Fibroblast of skin of abdomen (primary cell): ENCODE measurements around the gene AFAP1L2.

Source experiments
- DNase-seq: peaks from one replicate; pipeline ENCODE4 v3.0.0-alpha.2; 2013

AFAP1L2 gene

DNA sequence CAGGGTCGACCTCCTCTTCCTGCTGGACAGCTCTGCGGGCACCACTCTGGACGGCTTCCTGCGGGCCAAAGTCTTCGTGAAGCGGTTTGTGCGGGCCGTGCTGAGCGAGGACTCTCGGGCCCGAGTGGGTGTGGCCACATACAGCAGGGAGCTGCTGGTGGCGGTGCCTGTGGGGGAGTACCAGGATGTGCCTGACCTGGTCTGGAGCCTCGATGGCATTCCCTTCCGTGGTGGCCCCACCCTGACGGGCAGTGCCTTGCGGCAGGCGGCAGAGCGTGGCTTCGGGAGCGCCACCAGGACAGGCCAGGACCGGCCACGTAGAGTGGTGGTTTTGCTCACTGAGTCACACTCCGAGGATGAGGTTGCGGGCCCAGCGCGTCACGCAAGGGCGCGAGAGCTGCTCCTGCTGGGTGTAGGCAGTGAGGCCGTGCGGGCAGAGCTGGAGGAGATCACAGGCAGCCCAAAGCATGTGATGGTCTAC is 118.3 kb downstream of the AFAP1L2 start:
- DNase-seq = no peak

DNA sequence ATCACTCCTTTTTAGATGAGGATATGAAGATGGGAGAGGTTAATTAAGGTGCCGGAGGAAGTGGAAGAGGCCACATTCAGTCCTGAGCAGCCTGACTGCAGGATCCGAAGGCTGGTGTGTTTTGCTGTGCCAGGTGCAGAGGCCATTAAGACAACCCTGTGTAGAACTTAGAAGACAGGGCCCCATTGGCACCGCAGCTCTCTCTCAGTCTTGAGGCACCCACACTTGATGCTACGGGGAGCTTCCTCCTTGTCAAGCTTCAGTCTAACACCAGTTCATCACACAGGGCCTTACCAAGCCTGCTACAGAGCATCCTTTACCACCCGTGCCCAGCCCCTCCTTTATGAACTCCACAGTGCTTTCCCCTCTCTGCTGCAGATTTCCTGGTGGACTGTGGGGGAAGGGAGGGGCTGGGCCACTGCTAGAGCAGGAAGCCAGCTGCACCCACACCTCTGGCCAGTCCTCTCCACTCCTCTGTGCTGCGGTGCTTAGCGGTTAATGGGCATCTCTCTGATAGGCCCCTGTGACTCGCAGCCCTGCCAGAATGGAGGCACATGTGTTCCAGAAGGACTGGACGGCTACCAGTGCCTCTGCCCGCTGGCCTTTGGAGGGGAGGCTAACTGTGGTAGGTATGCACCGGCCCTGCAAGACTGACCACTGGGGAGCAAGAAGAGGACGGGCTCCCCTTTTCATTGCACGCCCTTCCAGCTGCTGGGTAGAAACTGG is 119.8 kb downstream of the AFAP1L2 start:
- no peak for DNase-seq

DNA sequence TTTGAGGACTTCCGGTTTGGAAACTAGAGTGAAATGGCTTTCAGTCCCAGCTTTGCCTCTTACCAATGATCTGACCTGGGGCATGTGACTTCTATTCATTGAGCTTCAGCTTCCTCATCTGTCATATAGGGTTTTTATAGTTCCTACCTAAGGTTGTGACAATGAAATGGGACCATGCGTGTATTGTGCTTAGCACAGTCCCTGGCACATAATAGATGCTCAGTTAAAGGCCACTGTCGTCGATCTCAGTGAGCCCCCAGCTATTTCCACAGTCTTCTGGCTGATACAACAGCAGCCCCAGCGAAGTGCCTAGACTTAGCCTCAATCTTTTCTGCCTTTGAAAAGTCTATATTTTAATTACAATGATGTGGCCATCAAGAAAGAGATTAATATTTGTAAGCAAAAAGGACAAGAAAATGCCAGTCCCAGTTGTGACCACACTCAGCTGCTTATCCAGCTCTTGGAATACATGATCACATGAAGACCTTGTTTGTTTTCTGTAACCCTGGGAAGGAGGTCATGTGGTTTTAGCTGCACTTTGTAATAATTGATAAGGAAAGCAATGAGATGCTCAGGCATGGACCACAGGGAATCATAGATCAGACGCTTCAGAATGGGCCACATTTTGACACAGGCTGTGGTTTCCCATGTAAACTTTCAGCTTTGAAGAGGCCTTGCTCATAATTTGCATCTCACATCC is 120.6 kb downstream of the AFAP1L2 start:
- DNase-seq = no peak

DNA sequence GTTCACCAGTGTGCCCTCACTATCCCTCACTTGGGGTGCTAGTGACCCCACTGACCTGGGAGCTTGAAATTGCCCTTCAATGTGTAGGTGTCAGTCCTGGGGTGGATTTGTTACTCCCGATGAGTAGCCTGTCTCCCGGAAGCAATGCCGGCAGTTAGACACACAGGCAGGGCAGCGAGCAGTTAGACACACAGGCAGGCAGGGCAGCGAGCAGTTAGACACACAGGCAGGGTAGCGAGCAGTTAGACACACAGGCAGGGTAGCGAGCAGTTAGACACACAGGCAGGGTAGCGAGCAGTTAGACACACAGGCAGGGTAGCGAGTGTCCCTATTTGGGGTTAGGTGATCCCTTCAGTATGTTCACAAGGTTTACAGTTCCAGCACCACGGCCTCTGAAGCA is 121.2 kb downstream of the AFAP1L2 start:
- no peak for DNase-seq

DNA sequence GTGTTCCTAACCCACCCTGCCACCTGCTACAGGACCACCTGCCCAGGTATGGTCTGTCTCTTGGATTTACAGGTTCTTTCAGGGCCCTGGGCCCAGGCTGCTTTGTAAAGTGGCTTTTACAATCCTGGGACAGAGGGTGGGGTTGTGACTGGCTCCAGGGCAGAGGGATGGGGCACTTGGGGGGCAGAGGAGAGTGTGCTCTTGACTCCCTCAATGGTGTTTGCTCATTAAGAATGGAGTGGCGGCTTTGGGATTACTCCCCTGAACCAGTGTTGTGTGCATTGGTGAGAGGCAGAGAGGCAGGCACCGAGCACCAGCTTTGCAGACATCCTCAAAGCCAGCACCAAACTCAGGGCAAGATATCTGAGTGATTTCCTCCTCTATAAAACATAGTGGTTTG is 121.8 kb downstream of the AFAP1L2 start:
- no peak for DNase-seq

DNA sequence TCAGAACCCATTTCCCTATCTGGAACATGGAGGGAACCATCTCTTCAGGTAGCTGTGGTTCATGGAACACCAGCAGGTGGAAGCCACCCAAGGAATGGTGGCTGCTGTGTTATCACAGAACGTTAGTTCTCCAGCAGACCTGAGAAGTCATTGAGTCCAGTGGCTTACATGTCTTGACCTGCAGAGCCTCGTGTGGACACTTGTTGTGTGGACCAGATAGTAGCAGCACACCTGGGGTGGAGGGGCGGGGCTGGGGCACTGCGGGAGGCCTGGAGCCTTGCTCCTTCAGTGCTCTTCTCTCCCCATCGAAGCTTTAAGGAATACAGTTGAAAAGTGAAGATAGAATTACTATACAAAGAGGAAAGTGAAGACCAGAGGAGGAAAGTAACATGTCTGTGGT is 122.8 kb downstream of the AFAP1L2 start:
- DNase-seq = no peak

DNA sequence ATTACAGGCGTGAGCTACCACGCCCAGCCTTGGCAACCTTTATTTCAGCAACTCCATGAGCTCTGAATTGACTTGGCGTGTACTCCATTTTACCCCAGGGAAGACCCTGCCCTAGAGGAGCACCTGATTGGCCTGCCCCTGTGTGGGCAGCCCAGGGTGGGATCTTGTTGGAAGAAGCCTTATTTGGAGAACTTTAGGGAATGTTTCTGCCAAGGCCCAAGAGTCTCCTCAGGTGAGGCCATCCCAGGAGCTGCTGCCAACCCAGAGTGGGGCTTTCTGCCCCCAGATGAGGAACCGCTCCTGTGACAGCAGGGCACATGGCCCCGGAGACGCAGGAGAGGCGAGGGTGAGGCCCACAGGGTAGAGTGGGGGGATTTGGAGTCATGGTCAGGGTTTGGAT is 123.3 kb downstream of the AFAP1L2 start:
- no peak for DNase-seq

DNA sequence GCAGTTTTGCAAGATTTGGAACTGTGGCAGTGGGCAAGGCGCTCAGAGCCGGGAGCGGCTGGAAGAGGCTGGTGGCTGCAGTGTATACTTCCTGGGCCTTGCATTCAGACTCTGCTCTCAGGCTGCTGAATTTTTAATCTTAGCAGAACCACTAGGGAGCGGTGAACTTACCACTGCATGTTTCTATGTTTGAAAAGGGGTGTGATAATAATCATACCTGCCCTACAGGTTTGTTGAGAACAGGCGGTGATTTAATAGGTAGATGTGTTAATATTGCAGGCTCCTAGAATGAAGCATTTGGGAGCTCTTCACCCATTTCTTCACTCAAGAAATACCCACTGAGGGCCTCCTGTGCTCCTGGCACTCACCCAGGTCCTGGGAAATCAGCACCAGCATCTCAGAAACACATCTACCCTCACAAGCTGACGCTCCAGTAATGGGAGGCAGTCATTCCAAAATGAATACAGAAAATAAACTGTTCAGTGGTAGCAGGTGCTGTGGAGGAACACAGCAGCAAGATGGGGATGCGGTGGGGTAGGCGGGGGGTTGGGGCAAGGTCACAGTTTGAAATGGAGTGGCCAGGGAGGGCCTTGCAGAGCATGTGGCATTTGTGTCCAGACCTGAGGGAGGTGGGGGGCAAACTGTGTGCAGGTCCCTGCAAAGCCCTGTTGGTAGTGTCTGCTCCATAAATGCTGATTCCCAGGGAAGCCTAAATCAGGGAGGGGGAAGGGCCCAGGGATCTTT is 124.2 kb downstream of the AFAP1L2 start:
- DNase-seq = no peak

DNA sequence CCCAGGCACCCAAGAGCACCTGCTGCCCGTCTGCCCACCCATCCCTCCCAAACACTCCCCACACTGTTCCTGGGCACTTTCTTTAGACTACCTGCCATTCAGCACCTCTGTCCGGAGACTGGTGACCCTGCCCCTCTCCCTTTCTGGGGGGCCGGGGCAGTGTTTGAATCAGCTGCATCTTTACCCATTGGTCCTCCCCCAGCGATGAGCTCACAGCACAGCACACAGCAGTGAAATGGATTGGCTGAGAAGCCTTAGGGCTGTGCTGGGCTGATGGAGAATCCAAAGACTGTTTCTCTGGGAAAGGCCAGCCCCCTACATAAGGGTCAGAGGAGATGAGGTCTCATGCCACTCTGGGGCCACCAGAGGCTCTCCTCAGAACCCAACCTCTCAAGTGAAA is 125.0 kb downstream of the AFAP1L2 start:
- DNase-seq = no peak

DNA sequence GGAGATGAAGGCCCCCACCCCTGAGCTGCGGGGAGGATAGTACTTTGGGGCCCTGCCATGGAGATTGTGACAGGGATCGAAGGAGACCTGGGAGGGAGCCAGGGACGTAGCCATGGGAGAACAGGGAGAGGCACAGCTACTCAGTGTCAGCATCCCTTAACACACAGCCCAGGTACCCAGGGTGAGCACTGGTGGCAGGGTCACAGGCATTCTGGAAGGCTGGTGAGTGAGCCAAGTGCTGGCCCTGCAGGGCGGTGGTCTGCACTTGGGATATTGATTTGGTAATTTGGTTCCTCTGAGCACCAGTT is 125.5 kb downstream of the AFAP1L2 start:
- no peak for DNase-seq

DNA sequence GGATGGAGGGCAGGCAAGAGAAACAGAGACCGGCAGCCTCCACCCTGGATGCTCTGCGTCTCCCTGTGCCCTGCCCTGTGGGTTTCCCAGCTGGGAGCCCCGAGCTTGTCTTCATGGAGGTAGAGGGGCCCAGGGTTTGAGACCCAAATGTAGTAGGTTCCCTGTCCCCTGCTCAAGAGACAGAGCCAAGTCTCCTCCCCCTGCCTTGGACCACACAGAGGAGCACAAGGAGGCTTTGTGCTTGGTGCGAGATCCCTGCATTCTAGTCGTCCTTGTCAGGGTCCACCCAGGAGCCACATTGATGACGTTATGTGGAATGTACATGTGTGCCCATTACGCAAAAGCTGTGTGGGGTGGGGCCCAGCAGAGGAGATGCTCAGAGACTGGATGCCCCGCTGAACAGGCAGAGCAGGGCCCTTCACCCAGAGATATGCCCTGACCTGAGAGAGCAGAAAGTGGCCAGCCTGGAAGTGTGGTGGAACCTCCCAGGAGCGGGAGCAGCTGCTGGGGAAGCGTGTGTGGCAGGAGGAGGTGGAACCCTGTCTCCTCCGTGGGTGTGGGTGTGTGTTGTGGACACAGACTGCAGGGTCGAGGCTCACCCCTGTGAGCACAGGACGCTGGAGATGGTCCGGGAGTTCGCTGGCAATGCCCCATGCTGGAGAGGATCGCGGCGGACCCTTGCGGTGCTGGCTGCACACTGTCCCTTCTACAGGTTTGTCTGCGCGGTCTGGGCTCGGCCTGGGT is 126.0 kb downstream of the AFAP1L2 start:
- no peak for DNase-seq

DNA sequence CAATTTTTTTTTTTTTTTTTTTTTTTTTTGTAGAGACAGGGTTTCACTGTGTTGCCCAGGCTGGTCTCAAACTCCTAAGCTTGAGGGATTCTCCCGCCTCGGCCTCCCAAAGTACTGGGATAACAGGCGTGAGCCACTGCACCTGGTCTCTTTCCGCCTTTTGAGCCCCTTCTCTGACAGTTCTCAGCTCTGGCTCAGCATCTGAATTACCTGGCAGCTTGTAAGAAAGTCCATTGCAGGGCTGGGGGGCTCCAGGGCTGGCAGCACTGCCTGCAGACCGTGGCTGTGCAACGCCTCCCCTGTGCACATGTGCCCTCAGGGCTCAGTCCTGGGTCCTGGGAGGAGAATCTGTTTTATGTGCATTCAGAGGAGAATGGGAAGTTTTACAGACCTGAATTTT is 127.6 kb downstream of the AFAP1L2 start:
- DNase-seq = no peak

DNA sequence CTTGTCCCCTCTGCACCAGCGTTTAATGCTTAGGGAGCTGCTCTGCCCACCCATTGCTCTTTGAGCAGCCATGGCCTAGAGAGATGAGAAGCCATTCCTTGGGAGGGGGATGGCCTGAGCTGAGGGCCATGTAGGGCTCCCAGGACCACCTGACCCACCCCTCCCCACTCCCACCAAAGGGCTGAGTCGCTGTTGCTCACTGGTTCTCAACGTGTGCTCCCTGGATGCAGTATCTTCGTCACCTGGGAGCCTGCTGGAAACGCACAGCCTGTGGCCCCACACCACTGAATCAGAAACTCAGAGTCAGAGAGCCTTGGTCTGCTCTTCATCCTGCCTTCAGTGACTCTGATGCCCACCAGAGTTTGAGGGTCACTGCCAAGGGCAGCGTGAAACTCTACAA is 128.2 kb downstream of the AFAP1L2 start:
- DNase-seq = no peak

DNA sequence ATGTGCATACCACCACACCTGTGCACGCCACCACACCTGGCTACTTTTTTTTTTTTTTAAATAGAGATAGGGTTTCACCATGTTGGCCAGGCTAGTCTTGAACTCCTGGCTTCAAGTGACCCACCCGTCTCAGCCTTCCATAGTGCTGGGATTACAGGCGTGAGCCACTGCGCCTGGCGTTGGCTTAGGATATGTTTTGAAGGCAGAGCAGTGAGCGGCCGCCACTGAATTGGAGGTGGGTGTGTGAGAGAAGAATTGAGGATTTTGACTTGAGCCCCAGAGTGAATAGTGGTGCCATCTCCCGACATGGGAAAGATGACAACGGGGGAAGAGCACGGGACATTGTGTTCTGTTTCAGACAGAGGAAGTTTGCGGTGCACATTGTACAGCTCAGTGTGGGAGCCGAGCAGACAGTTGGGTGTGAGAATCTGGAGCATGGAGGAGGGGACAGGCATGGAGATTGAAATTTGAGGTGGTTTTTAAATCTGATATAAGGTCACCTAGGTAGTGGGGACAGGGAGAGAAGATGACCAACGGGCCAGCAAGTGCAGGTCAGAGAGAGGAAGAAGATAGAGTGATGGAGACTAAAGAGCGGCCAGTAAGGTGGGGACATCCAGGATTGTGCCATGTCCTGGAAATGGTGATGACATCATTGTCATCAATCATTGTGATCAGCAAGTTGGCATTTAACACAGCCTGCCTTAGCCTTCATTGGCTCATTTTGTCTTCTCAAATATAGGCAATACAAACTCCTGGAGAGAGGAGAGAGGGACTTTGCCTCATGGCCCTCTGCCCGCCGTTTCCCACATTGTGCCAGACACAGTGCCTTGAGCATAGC is 129.5 kb downstream of the AFAP1L2 start:
- no peak for DNase-seq

DNA sequence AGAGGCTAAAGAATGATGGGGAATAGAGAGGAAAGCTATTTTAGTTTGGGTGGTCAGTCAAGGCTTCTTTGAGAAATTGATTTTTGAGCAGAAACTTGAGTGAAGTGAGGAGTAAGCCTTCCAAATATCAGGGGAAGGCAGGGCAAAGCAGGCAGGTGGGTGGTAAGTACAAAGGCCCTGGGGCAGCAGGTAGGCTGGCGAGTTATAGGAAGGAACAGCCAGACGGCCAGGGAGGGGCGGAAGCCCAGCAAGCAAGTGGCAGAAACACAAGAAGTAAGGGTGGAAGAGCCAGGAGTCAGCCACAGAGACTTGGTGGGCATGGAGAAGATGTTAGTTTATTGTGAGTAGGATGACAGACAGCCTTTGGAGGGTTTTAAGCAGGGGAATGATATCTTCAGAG is 130.4 kb downstream of the AFAP1L2 start:
- DNase-seq = no peak

DNA sequence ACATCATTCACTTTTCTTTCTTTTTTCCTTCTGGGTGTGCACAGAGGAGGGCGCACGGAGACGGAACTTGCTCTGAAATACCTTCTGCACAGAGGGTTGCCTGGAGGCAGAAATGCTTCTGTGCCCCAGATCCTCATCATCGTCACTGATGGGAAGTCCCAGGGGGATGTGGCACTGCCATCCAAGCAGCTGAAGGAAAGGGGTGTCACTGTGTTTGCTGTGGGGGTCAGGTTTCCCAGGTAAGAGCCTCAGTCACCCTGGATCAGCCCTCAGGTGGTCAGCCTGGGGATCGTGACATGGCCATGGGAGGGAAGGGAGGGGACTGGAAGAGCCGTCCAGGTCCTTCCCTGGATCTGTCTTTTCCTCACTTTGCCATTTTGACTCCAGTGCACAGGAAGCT is 131.6 kb downstream of the AFAP1L2 start:
- no peak for DNase-seq

DNA sequence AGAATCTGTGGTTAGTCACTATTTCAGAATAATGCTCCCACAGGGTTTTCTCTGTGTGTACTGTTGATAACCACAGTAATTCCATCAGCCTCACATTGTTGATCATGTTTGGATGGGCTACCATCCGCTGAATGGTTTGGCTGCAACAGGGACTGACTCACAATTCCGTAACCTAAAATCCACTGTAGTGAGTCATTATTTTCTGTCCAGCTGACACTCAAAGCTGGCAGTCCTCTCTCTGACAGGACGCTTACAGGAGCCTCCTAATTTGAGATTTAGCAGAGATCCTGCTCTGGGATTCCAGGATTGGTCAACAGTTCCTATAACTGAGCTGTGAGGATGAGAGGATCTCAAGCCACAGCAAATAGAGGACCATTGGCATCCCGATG is 132.5 kb downstream of the AFAP1L2 start:
- DNase-seq = peak; percentile 96

DNA sequence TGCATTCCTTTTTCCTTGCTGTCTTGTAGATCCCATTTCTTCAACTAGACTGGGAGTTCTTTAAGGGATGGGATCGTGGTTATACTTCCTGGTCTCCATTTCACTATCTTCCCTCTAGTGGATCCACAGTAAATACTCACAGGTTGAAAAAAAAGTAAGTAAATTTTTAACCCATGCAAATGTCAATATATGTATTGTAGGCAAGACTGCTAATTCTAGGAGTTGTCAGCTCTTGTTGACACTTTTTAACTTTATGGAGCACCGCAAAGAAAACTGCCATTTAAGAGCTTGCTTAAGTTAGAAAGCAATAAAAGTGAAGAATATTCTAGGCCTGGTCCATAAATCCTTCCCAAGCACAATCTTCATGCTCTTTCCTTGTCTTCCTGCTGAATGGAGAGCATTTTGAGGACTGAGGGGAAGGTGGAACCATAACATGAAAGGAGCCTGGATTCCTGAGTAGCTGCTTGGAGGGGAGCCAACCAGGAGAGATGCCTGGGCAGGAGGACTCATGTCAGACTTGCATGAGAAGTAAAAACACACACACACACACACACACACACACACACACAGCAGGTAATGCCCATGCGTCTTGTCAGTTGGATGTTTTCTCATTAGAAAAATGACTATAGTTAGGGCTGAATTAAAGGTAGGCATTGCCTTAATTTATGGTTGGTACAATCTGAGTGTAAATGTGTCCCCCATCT is 133.1 kb downstream of the AFAP1L2 start:
- peak; percentile 80 for DNase-seq

DNA sequence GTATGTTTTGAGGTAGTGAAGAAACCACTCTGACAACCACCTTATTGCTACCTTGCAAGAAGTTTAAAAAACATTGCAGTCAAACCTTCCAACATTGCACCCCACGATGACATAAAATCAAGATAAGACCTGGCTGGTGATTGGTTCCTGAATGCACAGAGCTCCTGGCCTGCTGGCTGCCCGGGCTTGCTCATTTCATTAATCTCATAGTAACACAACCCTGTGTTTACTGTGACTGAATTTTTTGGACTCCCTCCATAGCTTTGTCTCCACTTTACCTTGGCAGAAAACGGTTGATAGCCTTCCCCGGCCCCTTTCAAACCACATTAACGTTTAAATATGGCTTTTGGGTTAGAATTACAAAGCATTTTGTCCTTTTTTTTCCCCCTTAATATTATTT is 137.8 kb downstream of the AFAP1L2 start:
- no peak for DNase-seq

DNA sequence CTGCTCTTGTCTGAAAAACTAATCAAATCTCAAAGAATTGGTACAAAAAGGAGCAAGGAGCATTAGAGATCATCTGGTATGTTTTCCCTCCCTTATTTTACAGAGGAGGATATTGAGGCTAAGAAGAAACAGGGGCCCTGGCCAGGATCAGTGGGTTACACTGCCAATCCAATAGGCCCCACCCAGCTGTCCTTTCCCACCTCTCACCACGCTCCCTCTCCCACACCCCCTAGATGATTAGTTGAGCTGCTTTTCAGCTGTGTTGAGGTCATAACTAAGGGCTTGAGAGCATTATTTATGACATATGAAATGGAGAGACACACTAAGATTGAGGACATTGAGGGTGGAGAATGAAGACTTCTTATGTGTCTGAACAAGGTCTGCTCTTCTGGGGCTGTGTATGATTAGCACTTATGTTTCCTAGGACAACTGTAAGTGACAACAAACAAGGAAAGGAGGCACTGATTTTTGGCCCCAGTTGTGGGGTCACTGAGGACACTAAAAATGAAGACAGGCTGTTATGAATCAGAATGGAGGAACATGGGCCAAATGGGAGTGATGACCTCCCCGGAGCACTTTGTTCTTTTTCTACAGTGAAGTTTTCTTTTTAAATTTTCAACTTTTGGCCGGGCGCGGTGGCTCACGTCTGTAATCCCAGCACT is 138.8 kb downstream of the AFAP1L2 start:
- no peak for DNase-seq

DNA sequence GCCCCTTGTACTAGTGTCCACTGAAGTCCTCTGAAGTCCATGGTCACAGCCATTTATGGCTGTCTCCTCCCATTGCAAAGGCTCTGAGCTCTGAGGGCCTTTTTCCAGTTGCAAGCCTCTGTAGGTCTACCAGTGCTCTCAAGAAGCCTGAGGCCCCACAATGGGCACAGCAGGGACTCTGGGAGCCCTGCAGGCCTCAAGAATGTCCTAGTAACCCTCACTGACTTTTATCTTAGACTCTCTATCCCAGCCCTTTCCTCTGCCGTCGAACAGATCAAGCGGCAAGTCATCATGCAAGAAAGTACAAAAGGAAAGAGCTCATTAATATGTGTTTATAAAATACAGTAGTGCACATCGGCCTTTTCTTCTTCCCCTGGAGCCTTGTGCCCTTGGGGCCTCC is 141.8 kb downstream of the AFAP1L2 start:
- no peak for DNase-seq
